Measurements from ENCODE around the gene TSKS.

- TF ChIP-seq CTCF (IDR thresholded peaks at IDR 0.05) (no peak), POLR2AphosphoS5 (IDR thresholded peaks at IDR 0.05) (no peak), POLR2A (IDR thresholded peaks at IDR 0.05) (no peak), EP300 (IDR thresholded peaks at IDR 0.05; ENCODE audit: low read depth) (no peak)
These were observed 38.3 kb upstream of the TSKS start for GRCh38 chr19:49801401-49801888.
